HG03139 (cell line): ENCODE data around the gene PRRT2.
"Not testable (repeated sequence)": the region's sequence is repeated elsewhere in the genome, so short reads cannot be mapped to it uniquely, and the experiment has no call there.

Experiments used
- ATAC-seq: cut with Tn5 transposase; IDR thresholded peaks from one replicate; pipeline ENCODE4 v1.9.1; 2021; ENCODE audit not compliant: unreplicated experiment

The PRRT2 gene

DNA sequence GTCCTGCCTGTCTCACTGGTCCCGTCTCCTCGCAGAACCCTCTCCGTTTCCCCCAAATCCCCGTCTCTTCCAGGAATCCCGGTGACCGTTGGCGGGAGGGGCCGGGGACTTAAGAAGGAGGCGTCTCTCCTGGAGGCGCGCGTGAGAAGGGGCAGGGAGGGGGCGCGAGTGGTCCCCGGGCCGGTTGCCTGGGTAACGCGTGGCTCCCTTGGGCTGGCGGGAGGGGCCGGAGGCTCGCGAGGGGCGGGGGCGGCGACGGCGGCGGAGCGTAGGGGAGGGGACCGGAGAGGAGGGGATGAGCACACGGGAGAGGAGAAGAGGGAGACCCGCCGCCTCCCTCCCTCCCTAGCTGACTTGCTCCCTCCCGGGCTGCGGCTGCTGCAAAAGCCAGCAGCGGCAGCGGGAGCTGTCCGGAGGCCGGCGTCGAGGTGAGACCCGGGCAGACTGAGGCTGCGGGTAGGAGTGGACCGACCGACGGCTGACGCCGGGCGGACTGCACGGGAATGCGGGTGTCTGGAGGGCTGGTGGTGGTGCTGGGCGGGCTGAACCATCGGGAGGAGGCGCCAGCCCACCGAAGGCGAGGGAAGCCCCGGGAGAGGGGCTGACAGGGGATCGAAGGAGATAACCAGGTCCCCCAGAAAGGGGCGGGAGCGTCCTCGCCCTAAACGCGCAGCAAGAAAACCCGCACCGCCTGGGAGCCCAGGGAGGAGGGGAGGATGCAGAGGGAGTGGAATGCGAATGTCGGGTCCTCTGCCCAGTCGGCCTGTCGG is at the start of gene PRRT2:
TSS of gene PRRT2 (plus strand) at position 298 of the 770 bp plus-strand sequence. CDS start 862 bp downstream, outside the sequence.
- ATAC-seq: no peak

DNA sequence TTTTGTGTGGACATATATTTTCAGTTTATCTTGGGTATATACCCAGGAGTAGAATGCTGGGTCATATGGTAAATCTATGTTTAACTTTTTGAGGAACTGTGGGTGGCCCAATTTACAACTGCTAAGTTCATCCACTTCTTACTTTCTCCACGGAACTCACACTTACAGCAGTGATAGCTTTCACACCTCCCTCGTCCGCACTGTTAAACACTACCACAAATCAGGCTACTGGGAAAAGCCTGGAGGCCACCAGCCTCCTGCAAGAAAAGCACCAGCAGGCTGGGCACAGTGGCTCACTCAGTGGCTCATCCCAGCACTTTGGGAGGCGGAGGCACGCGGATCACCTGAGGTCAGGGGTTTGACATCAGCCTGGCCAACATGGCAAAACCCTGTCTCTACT is 48.7 kb upstream of the PRRT2 start:
- no peak for ATAC-seq

DNA sequence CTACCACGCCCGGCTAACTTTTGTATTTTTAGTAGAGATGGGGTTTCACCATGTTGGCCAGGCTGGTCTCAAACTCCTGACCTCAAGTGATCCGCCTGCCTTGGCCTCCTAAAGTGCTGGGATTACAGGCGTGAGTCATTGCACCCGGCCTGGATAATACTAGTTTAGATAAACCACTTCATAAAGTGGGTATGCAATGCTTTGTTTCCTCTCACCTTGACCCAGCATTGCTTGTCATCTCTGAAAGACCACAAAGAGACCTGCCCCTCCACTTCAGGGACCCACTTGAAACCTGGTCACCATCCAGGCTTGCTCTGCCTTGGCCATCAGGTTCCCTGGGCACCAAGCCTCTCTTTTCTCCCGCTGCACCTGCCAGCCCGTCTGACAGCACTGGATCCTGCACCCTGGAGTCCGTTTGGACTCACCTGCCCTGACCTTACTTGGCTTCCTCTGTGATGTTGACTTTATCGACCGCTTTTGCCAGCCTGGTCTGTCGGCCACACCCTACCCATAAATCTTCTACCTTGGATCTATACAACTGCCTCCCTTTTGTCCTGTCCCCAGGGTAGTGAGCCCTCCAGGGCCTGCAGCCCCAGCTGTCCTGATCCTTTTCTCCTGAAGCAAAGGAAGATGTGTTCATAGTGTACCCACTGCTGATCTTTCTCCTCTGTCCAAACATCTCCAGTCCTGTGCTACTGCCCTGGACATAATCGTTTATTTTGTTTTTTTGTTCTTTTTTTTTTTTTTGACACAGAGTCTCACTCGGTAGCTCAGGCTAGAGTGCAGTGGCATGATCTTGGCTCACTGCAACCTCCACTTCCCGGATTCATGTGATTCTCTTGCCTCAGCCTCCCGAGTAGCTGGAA is 46.6 kb upstream of the PRRT2 start:
- no peak for ATAC-seq

DNA sequence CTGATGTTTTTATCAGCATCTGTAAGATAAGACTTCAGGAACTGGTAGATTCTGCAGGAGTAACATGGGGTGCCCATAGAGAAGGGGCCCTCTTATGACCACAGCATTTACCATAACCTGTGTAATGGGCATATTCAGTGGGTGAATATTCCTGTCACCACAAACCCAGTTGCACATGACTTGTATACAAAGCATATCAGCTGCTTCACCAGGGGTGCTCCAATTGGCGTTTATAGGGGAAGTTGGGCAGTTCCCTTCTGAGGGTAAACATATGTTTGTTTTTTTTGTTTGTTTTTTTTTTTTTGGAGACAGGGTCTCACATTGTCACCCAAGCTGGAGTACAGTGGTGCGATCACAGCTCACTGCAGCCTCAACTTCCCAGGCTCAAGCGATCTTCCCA is 45.4 kb upstream of the PRRT2 start:
- no peak for ATAC-seq

DNA sequence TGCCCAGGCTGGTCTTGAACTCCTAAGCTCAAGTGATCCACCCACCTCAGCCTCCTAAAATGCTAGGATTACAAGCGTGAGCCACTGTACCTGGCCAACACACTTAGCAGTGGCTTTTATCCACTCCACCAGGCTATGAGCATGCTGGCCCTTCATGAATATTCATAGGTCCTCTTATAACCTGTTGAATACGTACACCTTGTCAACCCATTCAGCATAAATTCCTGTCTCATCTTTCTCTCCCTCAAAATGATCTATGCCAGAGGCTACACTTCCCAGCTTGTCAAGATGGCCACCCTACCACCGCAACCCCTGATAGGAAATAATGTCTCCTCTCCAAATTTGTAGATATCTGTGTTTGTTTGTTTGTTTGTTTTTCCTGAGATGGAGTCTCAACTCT is 44.9 kb upstream of the PRRT2 start:
- ATAC-seq: no peak

DNA sequence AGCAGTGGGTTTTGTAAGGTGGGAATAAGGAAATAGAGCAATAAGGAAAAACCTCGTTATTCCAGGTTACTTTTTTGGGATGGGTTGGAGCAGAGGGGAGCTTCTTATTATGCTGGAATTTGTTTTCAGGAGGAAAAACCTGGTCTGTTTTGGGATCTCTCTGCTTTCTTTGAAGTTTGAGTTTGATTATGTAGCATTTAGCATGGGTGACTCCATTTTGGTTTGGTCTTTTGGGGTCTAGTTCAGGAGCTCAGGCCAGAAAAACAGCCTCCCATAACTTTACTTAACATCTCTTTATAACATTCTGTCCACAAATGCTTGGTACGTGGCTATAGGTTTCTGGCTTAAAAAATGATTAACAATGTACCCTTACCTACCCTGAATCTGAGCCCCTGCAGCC is 42.5 kb upstream of the PRRT2 start:
- no peak for ATAC-seq

DNA sequence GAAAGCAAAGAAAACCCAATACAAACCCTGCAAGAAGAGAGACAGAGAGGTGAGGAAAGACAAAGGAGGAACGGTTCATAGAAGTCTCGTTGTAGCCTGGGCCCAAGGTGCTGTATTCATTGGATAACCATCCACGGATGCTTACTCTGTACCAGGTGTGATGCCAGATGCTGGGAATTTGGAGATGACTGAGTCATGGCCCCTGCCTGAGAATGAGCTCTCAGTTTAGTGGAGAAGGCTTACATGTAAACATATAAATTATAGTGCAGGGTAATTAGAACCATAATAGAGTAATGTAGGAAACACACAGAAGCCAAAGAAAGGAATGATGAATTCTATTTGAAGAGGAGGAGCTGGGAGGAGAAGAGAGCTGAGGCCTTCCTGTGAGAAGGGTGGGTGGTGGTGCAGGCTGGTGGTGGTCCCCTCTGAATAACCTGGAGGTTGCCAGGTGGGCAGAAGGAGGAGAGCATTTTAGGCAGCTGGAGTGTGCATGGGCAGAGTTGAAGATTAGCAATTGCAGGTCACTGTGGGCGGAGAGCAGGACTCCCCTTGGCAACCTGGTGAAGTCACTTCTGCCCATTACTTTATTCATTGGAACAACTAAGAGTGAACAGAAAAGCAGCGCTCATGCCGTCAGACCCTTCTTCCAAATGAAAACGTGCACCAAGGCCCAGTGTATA is 41.6 kb upstream of the PRRT2 start:
- no peak for ATAC-seq

DNA sequence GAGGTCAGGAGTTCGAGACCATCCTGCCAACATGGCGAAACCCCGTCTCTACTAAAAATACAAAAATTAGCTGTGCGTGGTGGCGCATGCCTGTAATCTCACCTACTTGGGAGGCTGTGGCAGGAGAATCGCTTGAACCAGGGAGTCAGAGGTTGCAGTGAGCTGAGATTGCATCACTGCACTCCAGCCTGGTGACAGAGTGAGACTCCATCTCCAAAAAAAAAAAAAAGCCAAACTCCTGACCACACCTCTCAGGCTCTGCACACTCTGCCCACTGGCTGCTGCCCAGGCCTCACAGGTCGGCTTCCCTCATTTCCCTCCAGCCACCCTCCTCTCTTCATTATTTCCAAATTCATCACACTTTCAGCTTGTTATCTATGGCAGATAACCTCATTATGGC is 39.7 kb upstream of the PRRT2 start:
- ATAC-seq: not testable (repeated sequence)

DNA sequence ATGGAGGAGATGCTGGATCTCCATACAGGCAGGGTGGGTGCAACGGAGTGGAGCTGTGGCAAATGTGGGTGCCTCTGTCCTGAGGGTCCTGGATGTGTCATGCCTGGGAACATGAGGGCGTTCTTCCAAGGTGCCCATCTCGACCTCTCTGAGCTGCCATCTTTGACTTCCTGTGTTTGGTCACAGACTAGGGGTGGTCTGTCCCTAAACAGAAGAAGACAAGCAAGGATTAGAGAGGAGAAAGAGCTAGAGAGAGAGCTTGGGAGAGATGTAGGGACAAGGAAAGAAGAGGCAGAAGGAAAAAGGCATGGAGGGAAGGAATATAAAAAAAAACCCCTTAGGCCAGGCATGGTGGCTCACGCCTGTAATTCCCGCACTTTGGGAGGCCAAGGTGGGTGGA is 37.3 kb upstream of the PRRT2 start:
- ATAC-seq: no peak

DNA sequence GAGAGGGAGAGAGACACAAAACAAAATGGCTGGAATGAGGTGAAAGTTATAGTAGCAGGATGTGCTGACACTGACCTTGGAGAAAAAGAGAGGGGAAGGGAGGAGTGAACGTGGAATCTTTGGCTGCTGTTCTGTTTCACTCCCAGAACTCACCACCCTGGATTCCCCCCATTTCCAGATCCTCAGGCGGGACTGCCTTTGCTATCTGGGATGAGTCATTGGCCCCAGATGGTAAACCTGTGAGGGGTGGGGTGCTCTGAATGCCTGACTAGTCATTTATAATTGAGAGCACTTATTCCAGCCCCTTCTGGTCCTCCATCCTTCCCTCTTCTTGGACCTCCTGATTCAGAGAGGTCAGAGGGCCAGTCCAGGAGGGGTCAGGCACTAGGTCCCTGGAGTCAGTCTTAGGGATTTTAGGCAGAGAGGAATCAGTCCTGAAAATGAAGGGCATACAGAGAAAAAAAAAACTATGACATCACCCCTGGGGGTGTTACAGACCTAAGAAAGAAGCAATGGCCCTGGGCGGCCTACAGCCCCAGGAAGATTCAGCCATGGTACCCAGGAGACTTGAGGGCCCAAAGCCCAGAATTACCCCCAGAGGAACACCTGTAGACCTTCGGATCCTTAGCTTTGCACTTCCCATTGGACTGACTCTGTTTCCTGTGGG is 36.1 kb upstream of the PRRT2 start:
- no peak for ATAC-seq

DNA sequence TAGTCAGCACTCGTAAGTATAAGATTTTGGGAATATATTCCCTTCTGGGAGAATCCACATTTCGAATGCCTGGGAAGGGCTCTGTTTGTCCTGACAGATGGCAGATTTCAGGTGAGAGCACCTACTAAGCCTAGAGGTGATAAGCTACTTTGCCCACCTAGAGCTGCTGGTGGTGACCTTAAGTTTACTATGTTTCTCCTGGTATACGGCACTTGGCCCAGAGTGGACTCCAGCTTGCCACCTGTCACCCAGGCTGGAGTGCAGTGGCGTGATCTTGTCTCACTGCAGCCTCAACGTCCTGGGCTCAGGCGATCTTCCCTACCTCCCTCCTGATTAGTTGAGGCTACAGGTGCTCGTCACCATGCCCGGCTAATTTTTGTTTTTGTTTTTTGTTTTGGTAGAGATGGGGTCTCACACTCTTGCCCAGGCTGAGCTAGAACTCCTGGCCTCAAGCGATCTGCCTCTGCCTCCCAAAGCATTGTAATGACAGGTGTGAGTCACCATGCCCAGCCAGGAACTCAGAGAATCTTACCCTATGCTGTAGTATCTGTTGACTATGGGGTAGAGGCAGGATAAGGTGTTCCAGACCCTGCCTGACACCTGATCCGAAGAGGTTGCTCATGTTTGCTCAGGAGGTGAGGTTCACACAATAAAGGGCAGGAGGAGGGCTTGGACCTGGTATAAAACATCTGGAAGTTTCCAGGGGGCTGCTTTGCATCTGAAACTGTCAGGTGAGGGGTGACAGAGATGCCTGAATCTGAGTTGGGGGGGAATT is 34.2 kb upstream of the PRRT2 start, which contains the start of gene ZG16:
TSS of gene ZG16 (plus strand) at position 681 of the 775 bp plus-strand sequence. CDS start 1,011 bp downstream, outside the sequence.
- ATAC-seq: no peak

DNA sequence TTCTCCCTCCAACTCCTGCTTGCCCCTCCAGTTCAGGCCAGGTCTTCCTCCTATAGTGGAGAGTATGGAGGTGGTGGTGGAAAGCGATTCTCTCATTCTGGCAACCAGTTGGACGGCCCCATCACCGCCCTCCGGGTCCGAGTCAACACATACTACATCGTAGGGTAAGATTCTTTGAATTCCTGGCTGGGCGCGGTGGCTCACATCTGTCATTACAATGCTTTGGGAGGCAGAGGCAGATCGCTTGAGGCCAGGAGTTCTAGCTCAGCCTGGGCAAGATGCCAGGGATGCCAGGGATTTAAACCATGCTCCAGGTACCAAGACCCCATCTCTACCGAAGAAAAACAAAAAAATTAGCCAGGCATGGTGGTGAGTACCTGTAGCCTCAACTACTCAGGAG is 32.5 kb upstream of the PRRT2 start:
- no peak for ATAC-seq

DNA sequence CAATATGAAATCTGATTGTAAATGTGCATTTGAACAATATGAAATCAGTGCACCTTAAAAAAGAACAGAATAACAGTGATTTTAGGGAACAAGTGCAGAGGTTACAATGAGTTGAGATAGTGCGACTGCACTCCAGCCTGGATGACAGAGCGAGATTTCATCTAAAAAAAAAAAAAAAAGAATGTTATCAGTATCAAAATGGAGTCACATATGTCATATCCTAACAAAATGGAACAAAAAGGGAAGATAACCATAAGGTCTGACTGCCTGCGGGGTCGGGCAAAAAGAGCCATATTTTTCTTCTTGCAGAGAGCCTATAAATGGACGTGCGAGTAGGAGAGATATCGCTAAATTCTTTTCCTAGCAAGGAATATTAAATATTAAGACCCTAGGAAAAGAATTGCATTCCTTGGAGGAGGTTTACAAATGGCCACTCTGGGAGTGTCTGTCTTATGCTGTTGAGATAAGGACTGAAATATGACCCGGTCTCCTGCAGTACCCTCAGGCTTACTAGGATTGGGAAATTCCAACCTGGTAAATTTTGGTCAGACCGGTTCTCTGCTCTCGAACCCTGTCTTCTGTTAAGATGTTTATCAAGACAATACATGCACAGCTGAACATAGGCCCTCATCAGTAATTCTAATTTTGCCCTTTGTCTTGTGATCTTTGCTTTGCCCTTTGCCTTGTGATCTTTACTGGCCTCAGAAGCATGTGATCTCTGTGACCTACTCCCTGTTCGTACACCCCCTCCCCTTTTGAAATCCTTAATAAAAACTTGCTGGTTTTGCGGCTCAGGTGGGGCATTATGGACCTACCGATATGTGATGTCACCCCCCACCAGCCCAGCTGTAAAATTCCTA is 28.7 kb upstream of the PRRT2 start:
- ATAC-seq: not testable (repeated sequence)

DNA sequence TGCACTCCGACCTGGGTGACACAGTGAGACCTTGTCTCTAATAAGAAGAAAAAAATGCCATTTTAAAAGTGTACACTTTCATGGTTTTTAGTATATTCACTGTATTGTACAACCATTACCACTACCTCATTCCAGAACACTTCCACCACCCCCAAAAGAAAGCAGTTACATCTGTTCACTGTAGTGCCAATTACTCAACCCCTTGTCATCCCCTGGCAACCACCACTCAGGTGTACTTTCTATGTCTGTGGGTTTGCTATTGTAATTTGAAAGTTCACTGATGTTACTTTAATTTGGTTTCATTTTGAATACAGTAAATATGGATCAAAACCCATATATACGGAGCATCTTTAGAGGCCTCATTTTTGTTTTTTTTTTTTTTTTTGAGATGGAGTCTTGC is 27.8 kb upstream of the PRRT2 start:
- no peak for ATAC-seq

DNA sequence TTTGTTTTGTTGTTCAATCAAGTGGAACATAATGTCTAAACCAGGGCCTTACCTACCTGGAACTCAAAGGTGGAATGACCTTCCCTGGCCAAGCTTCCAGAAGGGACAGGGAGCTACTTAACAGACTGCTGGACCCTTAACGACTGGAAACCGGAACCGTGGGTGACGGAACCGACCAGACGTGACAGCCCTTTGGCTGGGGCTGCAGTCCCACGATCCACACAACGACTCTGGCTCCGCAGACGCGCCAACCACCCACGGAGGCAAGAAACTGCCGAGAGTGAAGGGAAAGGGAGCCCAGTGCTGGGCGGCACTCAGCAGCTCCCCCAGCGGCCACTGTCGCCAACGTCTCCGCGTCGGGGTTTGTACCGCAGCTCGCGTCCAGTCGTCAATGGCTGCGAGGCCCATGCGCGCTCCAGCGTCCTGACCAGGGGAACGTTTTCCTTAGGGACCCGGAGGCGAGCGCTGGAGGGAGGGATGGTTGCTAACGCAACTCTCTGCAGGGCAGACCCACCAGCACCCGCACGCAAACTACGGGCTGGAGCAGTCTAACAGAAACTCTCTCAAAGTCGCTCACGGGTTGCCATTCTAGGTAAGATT is 27.0 kb upstream of the PRRT2 start:
- no peak for ATAC-seq

DNA sequence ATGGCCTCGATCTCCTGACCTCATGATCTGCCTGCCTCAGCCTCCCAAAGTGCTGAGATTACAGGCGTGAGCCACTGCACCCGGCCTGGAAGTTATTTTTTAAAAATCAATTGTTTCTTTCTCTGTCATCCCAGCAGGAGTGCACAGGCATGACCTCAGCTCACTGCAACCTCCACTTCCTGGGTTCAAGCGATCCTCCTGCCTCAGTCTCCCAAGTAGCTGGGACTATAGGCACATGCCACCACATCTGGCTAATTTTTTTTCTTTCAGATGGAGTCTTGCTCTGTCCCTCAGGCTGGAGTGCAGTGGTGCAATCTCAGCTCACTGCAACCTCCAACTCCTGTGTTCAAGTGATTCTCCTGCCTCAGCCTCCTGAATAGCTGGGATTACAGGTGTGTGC is 24.8 kb upstream of the PRRT2 start:
- ATAC-seq: not testable (repeated sequence)

DNA sequence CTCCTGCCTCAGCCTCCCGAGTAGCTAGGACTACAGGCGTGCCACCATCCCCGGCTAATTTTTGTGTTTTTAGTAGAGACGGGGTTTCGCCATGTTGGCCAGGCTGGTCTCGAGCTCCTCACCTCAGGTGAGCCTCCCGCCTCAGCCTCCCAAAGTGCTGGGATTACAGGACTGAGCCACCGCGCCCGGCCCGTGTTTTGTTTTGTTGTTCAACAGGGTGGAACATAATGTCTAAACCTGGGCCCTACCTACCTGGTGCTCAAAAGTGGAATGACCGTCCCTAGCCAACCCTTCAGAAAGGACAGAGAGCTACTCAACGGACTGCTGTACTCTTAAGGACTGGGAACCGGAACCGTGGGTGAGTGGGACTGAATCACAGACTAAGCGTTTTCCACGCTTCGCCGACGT is 22.2 kb upstream of the PRRT2 start:
- ATAC-seq: no peak

DNA sequence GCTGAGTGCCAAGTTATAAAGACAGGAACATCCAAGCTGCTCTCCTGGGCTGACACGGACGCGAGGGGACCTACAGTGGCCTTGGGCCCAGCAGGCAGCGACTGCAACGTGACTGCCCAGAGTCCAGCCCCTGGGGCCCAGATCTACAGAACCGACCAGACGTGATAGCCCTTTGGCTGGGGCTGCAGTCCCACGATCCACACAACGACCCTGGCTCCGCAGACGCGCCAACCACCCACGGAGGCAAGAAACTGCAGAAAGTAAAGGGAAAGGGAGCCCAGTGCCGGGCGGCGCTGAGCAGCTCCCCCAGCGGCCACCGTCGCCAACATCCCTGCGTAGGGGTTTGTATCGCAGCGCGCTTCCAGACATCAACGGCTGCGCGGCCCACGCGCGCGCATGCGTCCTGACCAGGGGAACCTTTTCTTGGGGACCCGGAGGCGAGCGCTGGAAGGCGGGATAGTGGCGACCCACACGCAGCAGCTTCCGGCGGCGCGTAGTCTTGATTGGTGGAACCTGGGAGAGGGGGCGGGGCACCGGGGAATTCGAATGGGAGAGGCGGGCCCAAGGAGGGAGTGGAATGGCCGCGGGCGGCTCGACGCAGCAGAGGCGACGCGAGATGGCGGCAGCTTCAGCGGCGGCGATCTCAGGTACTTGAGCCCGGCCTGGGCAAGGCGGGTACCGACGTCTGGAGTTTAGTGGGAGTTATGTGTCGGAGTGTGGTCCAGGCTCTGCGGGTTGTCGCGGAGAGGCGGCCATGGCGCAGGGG is 21.6 kb upstream of the PRRT2 start, which contains the start of gene KIF22:
TSS of gene KIF22 (plus strand) at position 569 of the 766 bp plus-strand sequence. CDS start at position 578, 9 bp downstream.
- ATAC-seq: peak; percentile 90
